Muscle layer of duodenum (tissue), 2 donors: ENCODE measurements around the gene GALNT18.

Source experiments
- H3K27ac ChIP-seq: one replicate; pipeline ENCODE4 v1.7.0; 2013; ENCODE audit warnings: mild to moderate bottlenecking, low read length
- H3K27me3 ChIP-seq: one replicate; pipeline ENCODE4 v1.7.0; 2013; ENCODE audit warnings: low read depth, mild to moderate bottlenecking, control low read depth, low read length
- H3K36me3 ChIP-seq, 2 donors: one replicate each; pipeline ENCODE4 v1.7.0; 2013; ENCODE audit warnings: low read length in 2 of 2, control low read depth in 1 of 2, mild to moderate bottlenecking in 1 of 2; ENCODE audit not compliant: insufficient read depth in 2 of 2, control insufficient read depth in 1 of 2
- H3K4me1 ChIP-seq, 2 donors: one replicate each; pipeline ENCODE4 v1.7.0; 2013; ENCODE audit warnings: low read length in 2 of 2, mild to moderate bottlenecking in 2 of 2, control low read depth in 1 of 2, moderate library complexity in 1 of 2; ENCODE audit not compliant: insufficient read depth in 2 of 2, control insufficient read depth in 1 of 2
- H3K4me3 ChIP-seq, 2 donors: one replicate each; pipeline ENCODE4 v1.7.0; 2013; ENCODE audit warnings: low read length in 2 of 2, low read depth in 1 of 2, mild to moderate bottlenecking in 1 of 2
- H3K9me3 ChIP-seq, 2 donors: one replicate each; pipeline ENCODE4 v1.7.0; 2013; ENCODE audit warnings: low read length in 2 of 2, control low read depth in 1 of 2, mild to moderate bottlenecking in 1 of 2; ENCODE audit not compliant: control insufficient read depth in 1 of 2
- donor health status: healthy.

Gene GALNT18

DNA sequence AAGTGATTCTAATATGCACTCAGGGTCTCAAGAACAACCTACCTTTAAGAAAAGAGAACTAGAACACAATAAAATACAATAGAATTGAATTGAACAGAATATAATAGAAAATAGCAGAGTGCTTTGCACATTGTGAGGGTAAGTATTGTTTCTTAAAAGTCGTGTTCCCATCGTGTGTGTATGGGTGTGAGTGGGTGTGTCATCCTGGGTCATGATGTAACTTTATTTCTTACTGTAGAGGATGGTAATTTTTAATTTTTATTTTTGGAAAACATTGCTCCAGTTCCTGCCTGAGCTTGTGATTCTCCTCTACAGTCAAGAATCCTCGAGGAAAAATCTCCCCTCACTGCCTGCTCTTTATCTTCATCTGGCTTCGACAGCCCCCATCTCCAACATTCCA, 193.1 kb downstream of the GALNT18 start:
- Histone ChIP-seq H3K4me3 (no peak overlapping the region), H3K27me3 (no peaks in the 10 kb centered on the region), H3K27ac (no peak overlapping the region), H3K4me1 (peaks cover 7 to 19% of the 10 kb centered on the region in 2 donors), H3K36me3 (peaks cover 0 to 5% of the 10 kb centered on the region in 2 donors), H3K9me3 (no peaks in the 10 kb centered on the region)

DNA sequence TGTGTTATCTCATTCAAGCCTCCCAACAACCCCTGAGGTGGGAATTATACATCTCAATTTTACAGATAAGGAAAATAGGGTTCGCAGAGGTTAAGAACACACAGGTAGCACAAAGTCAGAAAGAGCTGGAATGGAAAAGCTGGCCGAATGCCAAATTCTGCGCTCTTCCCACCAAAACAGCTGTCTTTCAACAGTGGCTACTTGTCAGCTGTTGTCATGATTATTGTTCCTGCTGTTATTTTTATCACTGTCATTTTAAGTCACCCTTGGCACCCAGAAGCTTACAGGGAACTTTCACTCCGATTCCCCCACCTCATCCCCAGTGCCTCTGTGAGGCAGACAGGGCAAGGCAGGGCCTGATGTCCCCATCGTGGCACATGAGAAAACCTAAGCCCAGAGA, 194.3 kb downstream of the GALNT18 start:
- peaks cover 7 to 19% of the 10 kb centered on the region in 2 donors for H3K4me1 ChIP-seq
- H3K9me3 ChIP-seq = no peaks in the 10 kb centered on the region
- no peaks in the 10 kb centered on the region for H3K27me3 ChIP-seq
- no peak overlapping the region for H3K4me3 ChIP-seq
- peak overlapping the region; percentile 53 for H3K27ac ChIP-seq
- peaks cover 0 to 5% of the 10 kb centered on the region in 2 donors for H3K36me3 ChIP-seq

DNA sequence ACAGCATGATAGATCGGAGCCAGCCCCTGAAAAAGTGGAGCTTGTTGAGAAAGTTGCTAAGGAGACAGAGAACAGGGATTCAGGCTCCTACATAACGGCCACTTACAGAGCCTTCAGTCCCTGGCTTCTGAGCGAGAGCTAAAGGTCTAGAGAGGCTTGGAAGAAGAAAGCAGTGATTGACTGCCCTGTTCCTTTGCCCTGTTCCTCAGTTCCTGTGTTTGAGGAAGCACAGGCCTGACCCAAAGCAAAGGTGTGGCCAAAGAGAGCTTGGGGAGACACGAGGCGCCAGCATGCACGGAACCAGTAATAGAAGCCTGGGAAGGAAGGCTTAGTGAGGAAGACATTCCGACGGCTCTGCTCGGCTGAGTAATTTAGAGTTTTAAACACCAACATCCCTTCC, 194.7 kb downstream of the GALNT18 start:
- H3K36me3 ChIP-seq = peaks cover 0 to 1% of the 10 kb centered on the region in 2 donors

DNA sequence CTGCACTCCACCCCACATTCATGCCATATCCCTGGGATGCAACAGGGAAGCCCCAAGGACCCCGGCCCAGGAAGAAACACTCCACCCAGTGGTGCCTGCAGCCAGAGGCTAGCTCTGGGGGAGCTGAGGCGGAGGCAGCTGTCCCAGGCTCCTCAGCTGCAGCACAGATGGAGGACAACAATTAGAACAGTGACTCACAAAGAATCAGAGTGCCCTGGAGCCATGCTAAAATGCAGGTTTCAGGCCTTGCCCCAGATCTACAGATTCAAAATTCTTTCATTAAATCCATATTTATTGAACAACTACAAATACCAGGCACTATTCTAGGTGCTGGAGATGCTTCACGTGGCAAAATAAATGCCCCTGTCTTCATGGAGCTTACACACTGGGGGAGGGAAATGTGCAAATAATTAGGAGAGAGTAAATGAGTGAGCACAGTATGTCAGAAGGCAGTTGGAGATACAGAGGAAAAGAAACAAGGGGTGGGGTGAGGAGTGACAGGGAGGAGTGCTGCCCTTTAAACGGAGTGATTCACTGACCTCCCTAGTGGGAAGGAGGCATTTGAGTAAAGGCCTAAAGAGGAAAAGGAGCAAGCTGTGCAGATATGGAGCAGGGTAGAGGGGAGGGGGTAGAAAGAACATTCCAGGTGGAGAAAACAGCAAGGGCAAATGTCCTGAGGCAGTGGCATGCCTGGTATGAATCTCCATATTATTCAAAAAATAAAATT, 195.4 kb downstream of the GALNT18 start:
- Histone ChIP-seq H3K36me3 (no peaks in the 10 kb centered on the region), H3K4me3 (no peak overlapping the region), H3K4me1 (peaks cover 7 to 23% of the 10 kb centered on the region in 2 donors), H3K27me3 (no peaks in the 10 kb centered on the region), H3K9me3 (no peaks in the 10 kb centered on the region), H3K27ac (no peak overlapping the region)

More for the DNA sequence above, 194.7 kb downstream of the GALNT18 start:
- no peaks in the 10 kb centered on the region for H3K9me3 ChIP-seq
- H3K4me3 ChIP-seq = no peak overlapping the region
- H3K4me1 ChIP-seq = peaks cover 7 to 21% of the 10 kb centered on the region in 2 donors
- peak overlapping the region; percentile 53 for H3K27ac ChIP-seq
- H3K27me3 ChIP-seq = no peaks in the 10 kb centered on the region

DNA sequence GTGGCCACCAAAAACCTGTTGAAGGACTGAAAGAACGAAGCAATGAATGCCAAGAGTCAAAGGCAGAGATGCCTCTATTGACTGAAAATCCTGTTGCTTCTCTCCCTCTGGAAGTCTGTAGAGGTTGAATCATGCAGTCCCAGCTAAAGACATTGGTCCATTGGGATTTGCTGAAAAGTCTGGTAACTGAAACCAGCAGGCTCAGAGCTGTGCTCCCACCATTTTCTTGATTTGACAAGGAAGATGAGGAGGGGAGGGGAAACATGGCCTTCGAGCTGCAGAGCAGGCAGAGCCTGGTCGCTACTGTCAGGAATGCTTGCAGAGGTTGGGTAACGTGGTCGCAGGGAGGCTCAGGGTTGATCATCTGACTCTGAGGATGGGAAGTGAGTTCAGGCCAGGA, 196.0 kb downstream of the GALNT18 start:
- H3K36me3 ChIP-seq = no peaks in the 10 kb centered on the region
- no peak overlapping the region for H3K4me3 ChIP-seq
- no peaks in the 10 kb centered on the region for H3K9me3 ChIP-seq
- peaks cover 7 to 23% of the 10 kb centered on the region in 2 donors for H3K4me1 ChIP-seq
- H3K27ac ChIP-seq = no peak overlapping the region
- no peaks in the 10 kb centered on the region for H3K27me3 ChIP-seq

DNA sequence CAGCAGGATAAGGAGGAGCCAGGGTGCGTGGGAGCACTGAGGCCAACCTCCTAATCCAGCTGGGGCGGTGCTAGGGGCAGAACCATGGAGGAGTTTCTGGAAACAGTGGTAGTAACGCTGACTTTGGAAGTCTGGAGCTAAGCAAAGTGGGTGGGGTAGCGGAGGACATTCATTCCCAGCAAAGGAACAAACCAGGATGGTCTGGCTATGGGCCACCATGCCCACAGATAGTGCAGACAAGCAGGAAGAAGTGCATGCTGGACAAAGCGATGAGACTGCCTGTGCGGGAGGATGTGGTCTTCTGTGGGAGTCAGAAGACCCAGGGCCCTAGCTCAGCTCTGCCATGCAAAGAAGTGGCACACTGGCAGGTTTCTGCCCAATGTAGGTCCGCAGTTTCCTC, 197.1 kb downstream of the GALNT18 start:
- Histone ChIP-seq H3K36me3 (no peaks in the 10 kb centered on the region), H3K27ac (no peak overlapping the region), H3K4me3 (no peak overlapping the region), H3K4me1 (peaks cover 7 to 23% of the 10 kb centered on the region in 2 donors), H3K9me3 (no peaks in the 10 kb centered on the region), H3K27me3 (no peaks in the 10 kb centered on the region)

DNA sequence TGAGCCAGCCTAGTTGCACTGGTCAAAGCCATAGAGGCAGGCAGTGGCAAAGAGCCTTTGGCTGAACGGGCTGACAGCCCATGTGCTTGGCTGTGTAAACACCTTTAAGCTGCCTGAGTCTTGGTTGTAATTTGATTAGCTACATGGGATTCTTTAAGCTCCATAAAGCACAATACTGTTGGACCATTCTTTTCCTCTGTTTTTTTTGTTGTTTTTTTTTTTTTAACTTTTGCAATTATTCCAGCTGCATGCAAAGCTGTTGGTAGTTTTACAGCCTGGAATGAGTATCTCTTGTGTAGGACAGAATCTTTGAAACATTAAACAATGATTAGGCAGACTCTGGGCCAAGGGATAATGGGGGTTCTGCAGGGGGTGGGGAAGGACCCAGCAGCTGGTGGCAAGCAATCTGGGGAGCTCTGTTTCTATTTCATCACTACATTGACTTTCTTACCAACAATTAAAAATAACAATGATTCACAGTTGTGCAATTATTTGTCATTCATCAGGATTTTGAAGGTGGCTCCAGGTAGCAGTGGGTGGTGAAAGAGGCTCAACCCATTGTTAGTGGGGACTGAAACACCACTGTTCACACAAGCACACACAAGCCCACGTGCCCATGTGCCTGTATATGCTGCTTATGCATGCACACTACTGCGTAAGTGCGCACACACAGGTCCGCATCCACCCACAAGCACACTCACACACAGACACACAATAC, 199.2 kb downstream of the GALNT18 start:
- H3K36me3 ChIP-seq = no peaks in the 10 kb centered on the region
- no peak overlapping the region for H3K27ac ChIP-seq
- peaks cover 6 to 21% of the 10 kb centered on the region in 2 donors for H3K4me1 ChIP-seq
- H3K27me3 ChIP-seq = no peaks in the 10 kb centered on the region
- H3K4me3 ChIP-seq = no peak overlapping the region
- H3K9me3 ChIP-seq = no peaks in the 10 kb centered on the region

DNA sequence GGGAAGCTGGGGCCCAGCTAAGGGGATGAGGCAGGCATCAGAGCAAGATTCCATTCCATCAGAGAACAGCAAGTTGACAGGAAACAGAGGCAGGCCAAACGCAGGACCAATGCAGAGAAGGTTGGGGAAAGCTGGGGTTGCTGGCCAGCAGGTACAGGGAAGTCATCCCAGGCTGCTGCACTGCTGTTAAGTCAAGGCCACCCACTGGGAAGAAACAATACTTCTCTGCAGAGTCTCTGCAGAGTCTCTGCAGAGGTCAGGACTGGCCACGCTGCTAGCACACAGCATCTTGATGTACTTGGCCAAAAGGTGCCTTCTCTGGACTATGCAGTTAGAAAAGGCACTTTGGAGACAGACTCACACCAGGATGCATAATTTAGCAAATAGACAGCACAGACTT, 200.3 kb downstream of the GALNT18 start:
- Histone ChIP-seq H3K36me3 (no peaks in the 10 kb centered on the region), H3K4me1 (peaks cover 0 to 15% of the 10 kb centered on the region in 2 donors), H3K4me3 (no peak overlapping the region), H3K9me3 (no peaks in the 10 kb centered on the region), H3K27me3 (no peaks in the 10 kb centered on the region), H3K27ac (no peak overlapping the region)

DNA sequence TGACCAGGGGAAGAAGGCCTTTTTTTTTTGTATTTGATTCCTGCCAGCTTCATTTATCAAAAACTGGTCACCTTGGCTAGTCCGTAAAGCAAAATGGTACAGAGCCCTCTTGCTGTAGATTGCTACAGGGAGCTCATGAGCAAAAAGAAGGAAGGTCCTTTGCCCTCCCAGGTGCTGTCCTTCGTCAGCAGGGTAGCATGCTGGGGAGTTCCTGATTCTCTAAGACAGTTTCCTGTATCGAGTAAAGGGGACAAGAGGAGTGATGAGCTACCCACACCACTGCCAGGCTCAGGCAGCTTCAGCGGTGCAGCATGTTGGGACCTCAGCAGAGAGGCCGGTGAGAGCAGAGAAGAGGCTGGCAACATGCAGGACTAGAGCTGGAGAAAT, 200.9 kb downstream of the GALNT18 start:
- Histone ChIP-seq H3K27ac (no peak overlapping the region), H3K36me3 (no peaks in the 10 kb centered on the region), H3K4me3 (no peak overlapping the region), H3K4me1 (peaks cover 3 to 14% of the 10 kb centered on the region in 2 donors), H3K9me3 (no peaks in the 10 kb centered on the region), H3K27me3 (no peaks in the 10 kb centered on the region)

DNA sequence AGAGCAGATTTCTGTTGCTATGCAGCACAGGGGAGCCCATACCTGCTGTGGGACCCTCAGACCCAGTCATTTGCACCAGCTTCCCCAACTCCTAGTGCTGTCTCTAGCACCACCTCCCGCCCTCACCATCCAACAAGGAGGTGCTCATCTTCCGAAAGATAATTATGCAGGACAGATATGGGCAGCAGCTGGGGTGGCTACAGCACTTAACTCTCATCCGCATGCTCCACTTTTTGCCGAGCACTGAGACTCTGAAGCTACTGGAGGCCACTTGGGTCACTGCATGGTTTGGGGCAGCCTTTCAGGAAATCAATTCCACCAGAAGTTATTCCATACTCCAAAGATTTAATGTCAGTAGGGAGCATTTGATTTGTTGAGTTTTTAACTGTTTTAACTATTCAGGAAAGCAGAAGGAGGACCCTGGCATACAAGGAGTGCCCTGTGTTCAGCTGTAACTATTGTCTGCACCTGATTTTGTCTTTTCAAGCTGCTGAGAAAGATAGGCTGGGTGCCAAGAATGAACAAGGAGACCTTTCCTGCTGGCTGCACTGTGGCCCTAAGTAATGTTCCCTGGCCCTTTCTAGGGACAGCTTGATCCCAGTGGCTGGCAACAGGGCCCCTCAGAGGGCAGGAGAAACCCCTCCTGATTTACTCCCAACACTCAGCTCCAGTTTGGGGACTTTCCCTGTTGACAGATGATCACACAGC, 201.5 kb downstream of the GALNT18 start:
- no peak overlapping the region for H3K4me3 ChIP-seq
- no peak overlapping the region for H3K27ac ChIP-seq
- H3K4me1 ChIP-seq = peaks cover 3 to 19% of the 10 kb centered on the region in 2 donors
- no peaks in the 10 kb centered on the region for H3K36me3 ChIP-seq
- no peaks in the 10 kb centered on the region for H3K27me3 ChIP-seq
- H3K9me3 ChIP-seq = no peaks in the 10 kb centered on the region

DNA sequence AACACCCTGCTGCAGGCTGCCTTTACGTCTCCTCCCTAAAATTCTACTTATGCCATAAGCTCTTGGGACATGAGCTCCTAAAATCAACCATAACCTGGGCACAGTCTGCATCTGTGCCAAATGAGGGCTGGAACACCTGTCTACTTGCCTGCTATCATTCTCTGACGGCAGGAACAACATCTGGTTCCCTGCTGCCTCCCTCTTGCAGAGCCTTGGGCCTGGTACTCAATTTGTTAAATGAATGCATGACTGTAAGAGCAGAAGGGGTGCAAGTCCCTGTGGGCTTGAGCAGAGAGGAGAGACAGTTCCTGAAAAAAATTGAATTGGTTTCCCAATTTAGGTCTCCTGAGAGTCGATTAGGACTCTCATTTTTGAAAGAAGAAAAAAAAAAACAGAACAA, 202.1 kb downstream of the GALNT18 start:
- H3K4me1 ChIP-seq = peaks cover 3 to 19% of the 10 kb centered on the region in 2 donors
- H3K36me3 ChIP-seq = no peaks in the 10 kb centered on the region
- no peaks in the 10 kb centered on the region for H3K27me3 ChIP-seq
- H3K9me3 ChIP-seq = no peaks in the 10 kb centered on the region
- no peak overlapping the region for H3K4me3 ChIP-seq
- H3K27ac ChIP-seq = no peak overlapping the region
